Activated naive CD4-positive, alpha-beta T cell treated with anti-CD3 and anti-CD28 coated beads for 36 hours (primary cell): ENCODE measurements around the gene NLRP1. TPM values are rescaled to one million over a fixed set of nuclear protein-coding genes. Genes with fewer than 3 reads are reported as not detected.
A peak's percentile ranks its signal among the peaks of the same experiment; 100 is the strongest.

Experiments
- CTCF ChIA-PET: fragments of 350-600 bp; sonication (Branson Sonifier 250); formaldehyde crosslinking; loops from one replicate; lab custom pipeline; 2021; ENCODE audit warnings: antibody characterized with exemption; lab: Charles Lee
- DNase-seq: peaks from one replicate; pipeline ENCODE4 v3.0.0-alpha.2; 2020
- H3K27ac Mint-ChIP-seq: one replicate; pipeline ENCODE4 v1.8.0; 2021; ENCODE audit warnings: mild to moderate bottlenecking, mixed read lengths
- H3K27me3 Mint-ChIP-seq: one replicate; pipeline ENCODE4 v1.8.0; 2021; ENCODE audit warnings: low read depth, mixed read lengths
- H3K36me3 Mint-ChIP-seq: one replicate; pipeline ENCODE4 v1.8.0; 2021; ENCODE audit warnings: low read depth, mixed read lengths
- H3K4me1 Mint-ChIP-seq: one replicate; pipeline ENCODE4 v1.8.0; 2021; ENCODE audit warnings: low read depth, mixed read lengths
- H3K4me3 Mint-ChIP-seq: one replicate; pipeline ENCODE4 v1.8.0; 2021; ENCODE audit warnings: mild to moderate bottlenecking, moderate library complexity, mixed read lengths
- H3K9me3 Mint-ChIP-seq: one replicate; pipeline ENCODE4 v1.8.0; 2021; ENCODE audit warnings: mixed read lengths
- intact Hi-C: fragments of 100-400 bp; cut with micrococcal nuclease; formaldehyde crosslinking; loops from one replicate; pipeline ENCODE4 v1.15.1; 2023
- total RNA-seq, 2 experiments: library from RNA; stranded (reverse); gene quantifications; one replicate each; pipeline ENCODE4 v1.2.3, GENCODE V29; 2021

NLRP1 gene
- total RNA-seq, 2 experiments from 2014 or later = 44.9 to 49.4 TPM

- no peak overlapping the region for H3K27ac Mint-ChIP-seq
- peaks cover 3% of the 10 kb centered on the region for H3K36me3 Mint-ChIP-seq
- H3K4me3 Mint-ChIP-seq = no peak overlapping the region
- no peaks in the 10 kb centered on the region for H3K27me3 Mint-ChIP-seq
- CTCF ChIA-PET = interaction anchor here (1.0 kb wide), 1 partner anchor 9 kb away, joined by 3 read pairs; no protein-coding TSS in a partner anchor
- intact Hi-C loops = no loop called here
- DNase-seq = no peak
- no peaks in the 10 kb centered on the region for H3K4me1 Mint-ChIP-seq
- no peaks in the 10 kb centered on the region for H3K9me3 Mint-ChIP-seq
Measured at GRCh38 chr17:5506307-5506706, 78.0 kb downstream of the NLRP1 start.

- CTCF ChIA-PET = no interaction called here
- Mint-ChIP-seq H3K27ac (no peak overlapping the region), H3K36me3 (no peaks in the 10 kb centered on the region), H3K4me3 (no peak overlapping the region), H3K4me1 (peaks cover 6% of the 10 kb centered on the region), H3K27me3 (no peaks in the 10 kb centered on the region), H3K9me3 (no peaks in the 10 kb centered on the region)
- intact Hi-C loops = no loop called here
- DNase-seq = no peak
Measured at GRCh38 chr17:5502552-5502951, 81.8 kb downstream of the NLRP1 start.

GRCh38 chr17:5501685-5502084 lies 82.6 kb downstream of the NLRP1 start:
- Mint-ChIP-seq H3K9me3 (no peaks in the 10 kb centered on the region), H3K36me3 (no peaks in the 10 kb centered on the region), H3K27me3 (no peaks in the 10 kb centered on the region), H3K4me1 (peaks cover 6% of the 10 kb centered on the region), H3K27ac (no peak overlapping the region), H3K4me3 (peak overlapping the region; percentile 45)
- CTCF ChIA-PET = interaction anchor here (0.6 kb wide), 1 partner anchor 389 kb away, joined by 3 read pairs; no protein-coding TSS in a partner anchor
- intact Hi-C loops = no loop called here
- DNase-seq = no peak

- Mint-ChIP-seq H3K27ac (no peak overlapping the region), H3K4me3 (peak overlapping the region; percentile 84), H3K27me3 (no peaks in the 10 kb centered on the region), H3K36me3 (no peaks in the 10 kb centered on the region), H3K4me1 (peaks cover 6% of the 10 kb centered on the region), H3K9me3 (no peaks in the 10 kb centered on the region)
- CTCF ChIA-PET = interaction anchor here (0.6 kb wide), 1 partner anchor 388 kb away, joined by 3 read pairs; no protein-coding TSS in a partner anchor
- intact Hi-C loops = no loop called here
- peak; percentile 73 for DNase-seq
Measured at GRCh38 chr17:5500589-5501391, 83.5 kb downstream of the NLRP1 start.

GRCh38 chr17:5500247-5500588 lies 84.1 kb downstream of the NLRP1 start:
- Mint-ChIP-seq H3K27ac (no peak overlapping the region), H3K9me3 (no peaks in the 10 kb centered on the region), H3K27me3 (no peaks in the 10 kb centered on the region), H3K36me3 (no peaks in the 10 kb centered on the region), H3K4me3 (peak overlapping the region; percentile 84), H3K4me1 (peaks cover 6% of the 10 kb centered on the region)
- intact Hi-C loops = no loop called here
- DNase-seq = no peak
- CTCF ChIA-PET = no interaction called here

- CTCF ChIA-PET = no interaction called here
- no peak for DNase-seq
- Mint-ChIP-seq H3K4me3 (peak overlapping the region; percentile 84), H3K9me3 (no peaks in the 10 kb centered on the region), H3K4me1 (peaks cover 6% of the 10 kb centered on the region), H3K27me3 (no peaks in the 10 kb centered on the region), H3K27ac (no peak overlapping the region), H3K36me3 (no peaks in the 10 kb centered on the region)
- intact Hi-C loops = no loop called here
Measured at GRCh38 chr17:5499476-5500231, 84.7 kb downstream of the NLRP1 start.

GRCh38 chr17:5492970-5493369 lies 91.3 kb downstream of the NLRP1 start:
- no peak for DNase-seq
- CTCF ChIA-PET = no interaction called here
- no peak overlapping the region for H3K4me3 Mint-ChIP-seq
- H3K36me3 Mint-ChIP-seq = peaks cover 22% of the 10 kb centered on the region
- intact Hi-C loops = no loop called here
- no peaks in the 10 kb centered on the region for H3K27me3 Mint-ChIP-seq
- H3K4me1 Mint-ChIP-seq = peaks cover 18% of the 10 kb centered on the region
- H3K9me3 Mint-ChIP-seq = no peaks in the 10 kb centered on the region
- no peak overlapping the region for H3K27ac Mint-ChIP-seq

GRCh38 chr17:5488752-5489151 lies 95.6 kb downstream of the NLRP1 start:
- Mint-ChIP-seq H3K4me1 (peaks cover 48% of the 10 kb centered on the region), H3K4me3 (no peak overlapping the region), H3K27ac (peak overlapping the region; percentile 71), H3K9me3 (no peaks in the 10 kb centered on the region), H3K27me3 (no peaks in the 10 kb centered on the region), H3K36me3 (peaks cover 35% of the 10 kb centered on the region)
- intact Hi-C loops = loop anchor here (5.0 kb wide), 2 partner anchors 206 to 1121 kb away; partner anchors contain the start of genes RABEP1 and UBE2G1
- CTCF ChIA-PET = interaction anchor here (0.8 kb wide), 1 partner anchor 50 kb away, joined by 3 read pairs; the partner anchor contains the start of gene C1QBP
- no peak for DNase-seq

GRCh38 chr17:5486206-5487124 lies 97.8 kb downstream of the NLRP1 start, which contains the start of gene MIS12:
MIS12 (plus strand) TSS chr17:5486566; CDS start chr17:5488863, 2,297 bp downstream.
- H3K4me1 Mint-ChIP-seq = peaks cover 60% of the 10 kb centered on the region
- intact Hi-C loops = loop anchor here (1.0 to 5.0 kb wide), 9 partner anchors 17 to 1155 kb away; partner anchors contain the start of genes C1QBP, NLRP1, NUP88 and RABEP1
- CTCF ChIA-PET = interaction anchor here (0.9 to 1.2 kb wide), 2 partner anchors 18 to 40 kb away, joined by 3 read pairs; partner anchors contain the start of gene DHX33
- H3K36me3 Mint-ChIP-seq = peaks cover 34% of the 10 kb centered on the region
- no peaks in the 10 kb centered on the region for H3K9me3 Mint-ChIP-seq
- peak within 1 kb of the TSS; percentile 97 for H3K27ac Mint-ChIP-seq
- H3K4me3 Mint-ChIP-seq = peak within 1 kb of the TSS; percentile 97
- no peaks in the 10 kb centered on the region for H3K27me3 Mint-ChIP-seq
- DNase-seq = peak; percentile 99

- DNase-seq = no peak
- no peaks in the 10 kb centered on the region for H3K27me3 Mint-ChIP-seq
- peaks cover 64% of the 10 kb centered on the region for H3K4me1 Mint-ChIP-seq
- no peaks in the 10 kb centered on the region for H3K9me3 Mint-ChIP-seq
- CTCF ChIA-PET = interaction anchor here (0.6 to 1.2 kb wide), 2 partner anchors 17 to 1443 kb away, joined by 3 read pairs; partner anchors contain the start of gene DHX33
- H3K36me3 Mint-ChIP-seq = peaks cover 34% of the 10 kb centered on the region
- H3K27ac Mint-ChIP-seq = peak within 1 kb of the TSS; percentile 97
- intact Hi-C loops = loop anchor here (1.0 to 5.0 kb wide), 9 partner anchors 16 to 1156 kb away; partner anchors contain the start of genes C1QBP, NLRP1, NUP88 and RABEP1
- peak within 1 kb of the TSS; percentile 97 for H3K4me3 Mint-ChIP-seq
Measured at GRCh38 chr17:5485270-5486205, 98.8 kb downstream of the NLRP1 start, which contains the start of gene DERL2. DERL2 (minus strand) TSS chr17:5486178; CDS start chr17:5486161, 17 bp downstream.
